GM23248 (cell line): ENCODE data around the gene CELSR3. TPM values are rescaled to one million over a fixed set of nuclear protein-coding genes. Genes with fewer than 3 reads are reported as not detected.
A peak's percentile ranks its signal among the peaks of the same experiment; 100 is the strongest.

Experiments
- DNase-seq: peaks from one replicate; pipeline ENCODE4 v3.0.0-alpha.2; 2015
- H2AFZ ChIP-seq: fragments of 200-600 bp; sonication (generic); 2 replicates; pipeline ENCODE4 v1.6.1; 2016; ENCODE audit warnings: antibody characterized with exemption
- H3F3A ChIP-seq: fragments of 200-600 bp; sonication (generic); 2 replicates; pipeline ENCODE4 v1.6.1; 2016; ENCODE audit warnings: mild to moderate bottlenecking, antibody characterized with exemption, mixed run types; ENCODE audit not compliant: insufficient read depth
- H3K27ac ChIP-seq: fragments of 200-600 bp; sonication (generic); 2 replicates; pipeline ENCODE4 v1.5.1; 2016; ENCODE audit warnings: mild to moderate bottlenecking
- H3K27me3 ChIP-seq: fragments of 200-600 bp; sonication (generic); replicated peaks from 2 replicates; pipeline ENCODE4 v1.6.1; 2016; ENCODE audit warnings: mild to moderate bottlenecking; ENCODE audit not compliant: insufficient read depth
- H3K36me3 ChIP-seq: fragments of 200-600 bp; sonication (generic); 2 replicates; pipeline ENCODE4 v1.6.1; 2016; ENCODE audit warnings: low read depth, mild to moderate bottlenecking
- H3K4me1 ChIP-seq: fragments of 200-600 bp; sonication (generic); 2 replicates; pipeline ENCODE4 v1.6.1; 2016; ENCODE audit warnings: mild to moderate bottlenecking; ENCODE audit not compliant: insufficient read depth
- H3K4me2 ChIP-seq: fragments of 200-600 bp; sonication (generic); one replicate; pipeline ENCODE4 v1.6.1; 2016; ENCODE audit warnings: mild to moderate bottlenecking; ENCODE audit not compliant: unreplicated experiment
- H3K4me3 ChIP-seq: fragments of 200-600 bp; sonication (generic); 2 replicates; pipeline ENCODE4 v1.5.1; 2016; ENCODE audit warnings: mild to moderate bottlenecking
- H3K79me2 ChIP-seq: fragments of 200-600 bp; sonication (generic); 2 replicates; pipeline ENCODE4 v1.6.1; 2016; ENCODE audit warnings: mild to moderate bottlenecking; ENCODE audit not compliant: insufficient read depth
- H3K9ac ChIP-seq: fragments of 200-600 bp; sonication (generic); 2 replicates; pipeline ENCODE4 v1.6.1; 2016; ENCODE audit warnings: mild to moderate bottlenecking
- H3K9me2 ChIP-seq: fragments of 200-600 bp; sonication (generic); 2 replicates; pipeline ENCODE4 v1.6.1; 2016; ENCODE audit warnings: mixed run types, mild to moderate bottlenecking, moderate library complexity; ENCODE audit not compliant: insufficient read depth
- H3K9me3 ChIP-seq: fragments of 200-600 bp; sonication (generic); one replicate; pipeline ENCODE4 v1.6.1; 2017; ENCODE audit warnings: low read depth
- H4K20me1 ChIP-seq: fragments of 200-600 bp; sonication (generic); 2 replicates; pipeline ENCODE4 v1.6.0; 2016; ENCODE audit not compliant: insufficient read depth
- EZH2 ChIP-seq: fragments of 200-600 bp; sonication (generic); IDR thresholded peaks from 2 replicates; pipeline ENCODE4 v1.6.1; 2018; ENCODE audit warnings: antibody characterized with exemption, mild to moderate bottlenecking; ENCODE audit not compliant: insufficient read depth, poor library complexity, severe bottlenecking
- EZH2phosphoT487 ChIP-seq: fragments of 200-600 bp; sonication (generic); IDR thresholded peaks from 2 replicates; pipeline ENCODE4 v1.6.1; 2018; ENCODE audit warnings: antibody characterized with exemption, moderate library complexity, mild to moderate bottlenecking, low read depth; ENCODE audit not compliant: insufficient read depth
- WGBS, 2 experiments: methylation state at CpG; one replicate each; pipeline ENCODE4 v1.1.6; 2015 to 2017; ENCODE audit warnings: low lambda C conversion rate in 2 of 2, low coverage in 1 of 2; ENCODE audit errors: missing lambda C conversion rate in 2 of 2; 5-methylcytosine and 5-hydroxymethylcytosine counted together
- in situ Hi-C: fragments of 300-500 bp; cut with MboI; formaldehyde crosslinking; loops from 2 replicates; pipeline ENCODE4 v1.15.0; 2020
- polyA plus RNA-seq: library from polyadenylated mRNA; unstranded; fragments of >200 nt; fragmentation: Nextera tagmentation; extraction: Ambion mirVana; gene quantifications from 2 replicates; pipeline ENCODE4 v1.2.1, GENCODE V29; 2016
- total RNA-seq: library from RNA; depleted of rRNA; stranded (reverse); fragments of >200 nt; shearing (Covaris generic); gene quantifications from 2 replicates; pipeline ENCODE4 v1.2.3, GENCODE V29; 2014

CELSR3 gene
- total and polyA plus RNA-seq, 2 experiments from 2014 or later = 0.40 to 1.4 TPM

GRCh38 chr3:48686538-48687219 is 24.0 kb upstream of the CELSR3 start:
- H3K27ac ChIP-seq = no peak overlapping the region
- WGBS, 2 experiments = 58 to 68% methylated on average over 9 to 10 of the region's 10 CpGs
- H3K4me2 ChIP-seq = no peak overlapping the region

GRCh38 chr3:48685603-48686511 is 23.2 kb upstream of the CELSR3 start, which contains the start of gene NCKIPSD:
Gene NCKIPSD (minus strand): TSS chr3:48685915. CDS start chr3:48685807, 108 bp downstream.
- Histone ChIP-seq H3K79me2 (peaks cover 32% of the 10 kb centered on the region), H3K9me2 (no peaks in the 10 kb centered on the region), H3K4me3 (peak within 1 kb of the TSS; percentile 96), H3K27me3 (no peaks in the 10 kb centered on the region), H2AFZ (peak within 1 kb of the TSS; percentile 85), H3K27ac (no peak within 1 kb of the TSS), H3K4me1 (peaks cover 14% of the 10 kb centered on the region), H3K4me2 (peak within 1 kb of the TSS; percentile 96), H3K9me3 (no peaks in the 10 kb centered on the region), H3K36me3 (peaks cover 22% of the 10 kb centered on the region; the same call in 1 of the 2 replicates), H3K9ac (peak within 1 kb of the TSS; percentile 84), H3F3A (peaks cover 15% of the 10 kb centered on the region), H4K20me1 (no peaks in the 10 kb centered on the region)
- 2% methylated on average over 67 to 93 of the region's 97 CpGs for WGBS, 2 experiments
- DNase-seq = peak; percentile 95
- no peak for TF ChIP-seq EZH2
- TF ChIP-seq EZH2phosphoT487 = no peak
- in situ Hi-C loops = no loop called here

More at GRCh38 chr3:48686538-48687219, 24.0 kb upstream of the CELSR3 start:
- Histone ChIP-seq H3K9me3 (no peaks in the 10 kb centered on the region), H4K20me1 (no peaks in the 10 kb centered on the region), H3K36me3 (peaks cover 28% of the 10 kb centered on the region), H3F3A (peaks cover 15% of the 10 kb centered on the region), H2AFZ (peak overlapping the region; percentile 85; the same call in 1 of the 2 replicates), H3K79me2 (peaks cover 40% of the 10 kb centered on the region), H3K4me3 (peak overlapping the region; percentile 96; the same call in 1 of the 2 replicates), H3K4me1 (peaks cover 14% of the 10 kb centered on the region), H3K9me2 (no peaks in the 10 kb centered on the region), H3K9ac (no peak overlapping the region), H3K27me3 (no peaks in the 10 kb centered on the region)
- TF ChIP-seq EZH2phosphoT487 (no peak), EZH2 (no peak)
- no peak for DNase-seq
- in situ Hi-C loops = no loop called here

GRCh38 chr3:48685293-48685602 is 22.6 kb upstream of the CELSR3 start:
- Histone ChIP-seq H3K4me3 (peak overlapping the region; percentile 96), H3K4me2 (peak overlapping the region; percentile 96), H3K9ac (peak overlapping the region; percentile 84), H2AFZ (peak overlapping the region; percentile 85), H3K79me2 (peaks cover 26% of the 10 kb centered on the region), H3K4me1 (peaks cover 14% of the 10 kb centered on the region), H3K27me3 (no peaks in the 10 kb centered on the region), H3K36me3 (peaks cover 21% of the 10 kb centered on the region; the same call in 1 of the 2 replicates), H3K9me3 (no peaks in the 10 kb centered on the region), H3K27ac (no peak overlapping the region), H3F3A (peaks cover 15% of the 10 kb centered on the region), H3K9me2 (no peaks in the 10 kb centered on the region), H4K20me1 (no peaks in the 10 kb centered on the region)
- WGBS, 2 experiments = 7 to 9% methylated on average over 13 of the region's 13 CpGs
- in situ Hi-C loops = no loop called here
- DNase-seq = no peak
- TF ChIP-seq EZH2 (no peak), EZH2phosphoT487 (no peak)

- no peak for TF ChIP-seq EZH2phosphoT487
- no peak for TF ChIP-seq EZH2
- H3K27ac ChIP-seq = no peak overlapping the region
- H3K4me3 ChIP-seq = peak overlapping the region; percentile 96
- H3K9me3 ChIP-seq = no peaks in the 10 kb centered on the region
- H3K4me1 ChIP-seq = peaks cover 14% of the 10 kb centered on the region
- H3K9me2 ChIP-seq = no peaks in the 10 kb centered on the region
- in situ Hi-C loops = no loop called here
- peaks cover 20% of the 10 kb centered on the region; the same call in 1 of the 2 replicates for H3K36me3 ChIP-seq
- H3K79me2 ChIP-seq = peaks cover 20% of the 10 kb centered on the region
- 14 to 25% methylated on average over 7 of the region's 7 CpGs for WGBS, 2 experiments
- peaks cover 15% of the 10 kb centered on the region for H3F3A ChIP-seq
- no peaks in the 10 kb centered on the region for H3K27me3 ChIP-seq
- H2AFZ ChIP-seq = peak overlapping the region; percentile 27
- no peaks in the 10 kb centered on the region for H4K20me1 ChIP-seq
- H3K4me2 ChIP-seq = peak overlapping the region; percentile 77
- DNase-seq = peak; percentile 55
- H3K9ac ChIP-seq = peak overlapping the region; percentile 42
Observed at GRCh38 chr3:48684480-48685143, 21.9 kb upstream of the CELSR3 start.
